ENCODE data around the gene DECR2. TPM values are rescaled to one million over a fixed set of nuclear protein-coding genes. Genes with fewer than 3 reads are reported as not detected.
"Not testable (repeated sequence)": the region's sequence is repeated elsewhere in the genome, so short reads cannot be mapped to it uniquely, and the experiment has no call there.

Gene DECR2
- total RNA-seq, 3 donors from 2014 or later = 16.9 to 19.1 (median 17.8) TPM

- Mint-ChIP-seq H3K27me3 (ENCODE audit: low read depth) (no peaks in the 10 kb centered on the region), H3K4me1 (ENCODE audit: low read depth) (peaks cover 14% of the 10 kb centered on the region), H3K36me3 (ENCODE audit: insufficient read depth) (no peaks in the 10 kb centered on the region), H3K9me3 (no peaks in the 10 kb centered on the region), H3K4me3 (no peak overlapping the region)
- DNase-seq (no peak), ATAC-seq (no peak)
These were observed 29.2 kb upstream of the DECR2 start for GRCh38 chr16:372302-372983.

- Mint-ChIP-seq H3K27me3 (ENCODE audit: low read depth) (no peaks in the 10 kb centered on the region), H3K36me3 (ENCODE audit: insufficient read depth) (no peaks in the 10 kb centered on the region), H3K9me3 (no peaks in the 10 kb centered on the region), H3K4me3 (no peak overlapping the region), H3K4me1 (ENCODE audit: low read depth) (peaks cover 14% of the 10 kb centered on the region)
- no peak for DNase-seq
- no peak for ATAC-seq
These were observed 28.6 kb upstream of the DECR2 start for GRCh38 chr16:373020-373598.

GRCh38 chr16:373848-374615, 27.7 kb upstream of the DECR2 start:
- ATAC-seq (no peak), DNase-seq (no peak)
- no peaks in the 10 kb centered on the region for H3K9me3 Mint-ChIP-seq
- no peaks in the 10 kb centered on the region for H3K36me3 Mint-ChIP-seq (ENCODE audit: insufficient read depth)
- peaks cover 14% of the 10 kb centered on the region for H3K4me1 Mint-ChIP-seq (ENCODE audit: low read depth)
- H3K27me3 Mint-ChIP-seq (ENCODE audit: low read depth) = no peaks in the 10 kb centered on the region
- H3K4me3 Mint-ChIP-seq = no peak overlapping the region

- H3K9me3 Mint-ChIP-seq = no peaks in the 10 kb centered on the region
- no peak for DNase-seq
- H3K4me1 Mint-ChIP-seq (ENCODE audit: low read depth) = peaks cover 14% of the 10 kb centered on the region
- no peak overlapping the region for H3K4me3 Mint-ChIP-seq
- no peak for ATAC-seq
- H3K36me3 Mint-ChIP-seq (ENCODE audit: insufficient read depth) = no peaks in the 10 kb centered on the region
- H3K27me3 Mint-ChIP-seq (ENCODE audit: low read depth) = no peaks in the 10 kb centered on the region
These were observed 27.1 kb upstream of the DECR2 start for GRCh38 chr16:374616-374926.

GRCh38 chr16:375212-375611, 26.5 kb upstream of the DECR2 start:
- no peak overlapping the region for H3K4me3 Mint-ChIP-seq
- no peaks in the 10 kb centered on the region for H3K27me3 Mint-ChIP-seq (ENCODE audit: low read depth)
- ATAC-seq = no peak
- no peak for DNase-seq
- H3K9me3 Mint-ChIP-seq = no peaks in the 10 kb centered on the region
- peaks cover 16% of the 10 kb centered on the region for H3K4me1 Mint-ChIP-seq (ENCODE audit: low read depth)
- H3K36me3 Mint-ChIP-seq (ENCODE audit: insufficient read depth) = no peaks in the 10 kb centered on the region

- no peaks in the 10 kb centered on the region for H3K36me3 Mint-ChIP-seq (ENCODE audit: insufficient read depth)
- H3K4me3 Mint-ChIP-seq = no peak overlapping the region
- ATAC-seq (no peak), DNase-seq (no peak)
- peaks cover 12% of the 10 kb centered on the region for H3K4me1 Mint-ChIP-seq (ENCODE audit: low read depth)
- no peaks in the 10 kb centered on the region for H3K9me3 Mint-ChIP-seq
- no peaks in the 10 kb centered on the region for H3K27me3 Mint-ChIP-seq (ENCODE audit: low read depth)
These were observed 25.5 kb upstream of the DECR2 start for GRCh38 chr16:375927-376816.

GRCh38 chr16:376817-377418, 24.8 kb upstream of the DECR2 start:
- Mint-ChIP-seq H3K4me1 (ENCODE audit: low read depth) (peaks cover 12% of the 10 kb centered on the region), H3K27me3 (ENCODE audit: low read depth) (no peaks in the 10 kb centered on the region), H3K36me3 (ENCODE audit: insufficient read depth) (no peaks in the 10 kb centered on the region), H3K4me3 (no peak overlapping the region), H3K9me3 (no peaks in the 10 kb centered on the region)
- DNase-seq = no peak
- ATAC-seq = no peak

- Mint-ChIP-seq H3K36me3 (ENCODE audit: insufficient read depth) (no peaks in the 10 kb centered on the region), H3K9me3 (no peaks in the 10 kb centered on the region), H3K27me3 (ENCODE audit: low read depth) (no peaks in the 10 kb centered on the region), H3K4me1 (ENCODE audit: low read depth) (peaks cover 14% of the 10 kb centered on the region), H3K4me3 (no peak overlapping the region)
- ATAC-seq (no peak), DNase-seq (no peak)
These were observed 24.2 kb upstream of the DECR2 start for GRCh38 chr16:377419-377951.

GRCh38 chr16:378113-378820, 23.4 kb upstream of the DECR2 start:
- not testable (repeated sequence) for H3K36me3 Mint-ChIP-seq (ENCODE audit: insufficient read depth); H3K27me3 Mint-ChIP-seq (ENCODE audit: low read depth); H3K4me3 Mint-ChIP-seq; ATAC-seq; H3K9me3 Mint-ChIP-seq; DNase-seq
- peaks cover 21% of the 10 kb centered on the region for H3K4me1 Mint-ChIP-seq (ENCODE audit: low read depth)

- no peaks in the 10 kb centered on the region for H3K9me3 Mint-ChIP-seq
- H3K4me3 Mint-ChIP-seq = no peak overlapping the region
- H3K27me3 Mint-ChIP-seq (ENCODE audit: low read depth) = no peaks in the 10 kb centered on the region
- no peaks in the 10 kb centered on the region for H3K36me3 Mint-ChIP-seq (ENCODE audit: insufficient read depth)
- DNase-seq (no peak), ATAC-seq (no peak)
- H3K4me1 Mint-ChIP-seq (ENCODE audit: low read depth) = peaks cover 25% of the 10 kb centered on the region
These were observed 22.9 kb upstream of the DECR2 start for GRCh38 chr16:378821-379182.

- DNase-seq = no peak
- no peak for ATAC-seq
- Mint-ChIP-seq H3K9me3 (no peaks in the 10 kb centered on the region), H3K27me3 (ENCODE audit: low read depth) (no peaks in the 10 kb centered on the region), H3K4me3 (peak overlapping the region; percentile 78), H3K36me3 (ENCODE audit: insufficient read depth) (no peaks in the 10 kb centered on the region), H3K4me1 (ENCODE audit: low read depth) (peaks cover 29% of the 10 kb centered on the region)
These were observed 22.3 kb upstream of the DECR2 start for GRCh38 chr16:379183-379960.

- DNase-seq (no peak), ATAC-seq (no peak)
- H3K4me3 Mint-ChIP-seq = peak overlapping the region; percentile 78
- no peaks in the 10 kb centered on the region for H3K9me3 Mint-ChIP-seq
- no peaks in the 10 kb centered on the region for H3K27me3 Mint-ChIP-seq (ENCODE audit: low read depth)
- H3K36me3 Mint-ChIP-seq (ENCODE audit: insufficient read depth) = no peaks in the 10 kb centered on the region
- H3K4me1 Mint-ChIP-seq (ENCODE audit: low read depth) = peaks cover 29% of the 10 kb centered on the region
These were observed 21.5 kb upstream of the DECR2 start for GRCh38 chr16:379961-380761.
